ENCODE measurements around the gene NLRP9.

NLRP9 gene

GRCh38 chr19:55695511-55696290 is 42.5 kb downstream of the NLRP9 start:
- no peak for TF ChIP-seq CTCF (IDR thresholded peaks at IDR 0.05; ENCODE audit: insufficient read depth, low read depth, low read length, missing control alignments)

GRCh38 chr19:55694656-55695491 is 43.3 kb downstream of the NLRP9 start:
- H3K4me3 ChIP-seq (ENCODE audit: low read depth, low read length), result no peak overlapping the region
- TF ChIP-seq CTCF (IDR thresholded peaks at IDR 0.05; ENCODE audit: insufficient read depth, low read depth, low read length, missing control alignments), result no peak
- no peak for DNase-seq (ENCODE audit: low read depth)

More at GRCh38 chr19:55695511-55696290, 42.5 kb downstream of the NLRP9 start:
- DNase-seq (ENCODE audit: low read depth), result no peak
- H3K4me3 ChIP-seq (ENCODE audit: low read depth, low read length), result no peak overlapping the region

DNA sequence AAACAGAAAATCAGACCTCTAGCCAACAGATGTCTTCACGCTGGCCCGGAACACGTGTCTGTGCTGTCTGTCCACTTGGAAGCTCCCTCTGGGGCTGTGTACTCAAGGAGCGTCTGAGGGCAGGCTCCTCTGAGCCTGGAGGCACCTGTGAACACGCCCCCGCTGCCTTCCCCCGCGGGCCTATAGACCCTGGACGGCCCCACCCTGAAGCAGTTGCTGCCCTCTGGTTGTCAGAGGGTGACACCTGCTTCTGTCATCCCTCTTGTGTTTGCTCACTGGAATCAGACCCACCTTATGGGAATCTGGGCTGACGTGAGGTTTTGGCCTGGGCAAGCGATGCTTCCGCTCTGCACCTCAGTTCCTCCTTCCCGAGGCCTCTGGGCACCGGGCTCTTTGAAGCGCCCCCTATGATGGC is 44.0 kb downstream of the NLRP9 start:
- no peak for DNase-seq (ENCODE audit: low read depth)
- no peak for TF ChIP-seq CTCF (IDR thresholded peaks at IDR 0.05; ENCODE audit: insufficient read depth, low read depth, low read length, missing control alignments)
- no peak overlapping the region for H3K4me3 ChIP-seq (ENCODE audit: low read depth, low read length)

- no peak overlapping the region for H3K4me3 ChIP-seq (ENCODE audit: low read depth, low read length)
- DNase-seq (ENCODE audit: low read depth), result no peak
- TF ChIP-seq CTCF (IDR thresholded peaks at IDR 0.05; ENCODE audit: insufficient read depth, low read depth, low read length, missing control alignments), result no peak
Observed at GRCh38 chr19:55693336-55693974, 44.7 kb downstream of the NLRP9 start.

DNA sequence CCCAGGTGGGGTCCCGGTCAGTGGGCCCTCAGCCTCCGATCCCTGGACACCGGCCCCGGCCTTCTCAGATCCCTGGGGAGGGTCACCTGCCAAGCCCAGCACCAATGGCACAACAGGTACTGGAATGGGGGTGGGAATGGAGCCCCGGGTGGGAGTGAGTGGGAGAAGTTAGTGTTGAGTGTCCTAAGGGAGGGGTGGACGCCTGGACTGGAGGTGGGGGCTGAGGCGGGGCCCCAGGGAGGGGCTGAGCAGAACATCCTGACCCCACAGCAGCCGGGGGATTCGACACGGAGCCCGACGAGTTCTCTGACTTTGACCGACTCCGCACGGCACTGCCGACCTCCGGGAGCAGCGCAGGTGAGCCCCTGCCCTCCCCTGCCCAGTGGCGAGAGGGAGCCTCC is 45.5 kb downstream of the NLRP9 start:
- DNase-seq (ENCODE audit: low read depth), result no peak
- H3K4me3 ChIP-seq (ENCODE audit: low read depth, low read length), result no peak overlapping the region
- TF ChIP-seq CTCF (IDR thresholded peaks at IDR 0.05; ENCODE audit: insufficient read depth, low read depth, low read length, missing control alignments), result no peak

- TF ChIP-seq CTCF (IDR thresholded peaks at IDR 0.05; ENCODE audit: insufficient read depth, low read depth, low read length, missing control alignments), result no peak
- DNase-seq (ENCODE audit: low read depth), result no peak
Observed at GRCh38 chr19:55691561-55692481, 46.4 kb downstream of the NLRP9 start.

More at GRCh38 chr19:55691561-55692481, 46.4 kb downstream of the NLRP9 start:
- H3K4me3 ChIP-seq (ENCODE audit: low read depth, low read length), result no peak overlapping the region

Measured in GM12865 (cell line).